ENCODE results near the gene OR6J1.

GRCh38 chr14:22602862-22603261 lies 41.3 kb downstream of the OR6J1 start:
- TF ChIP-seq POLR2A (IDR thresholded peaks at IDR 0.05) = no peak
- no peak for TF ChIP-seq CTCF (IDR thresholded peaks at IDR 0.05)

Measured in body of pancreas (tissue), 4 donors.